H1 (cell line): ENCODE data around the gene HIPK2. TPM values are rescaled to one million over a fixed set of nuclear protein-coding genes. Genes with fewer than 3 reads are reported as not detected.

ENCODE experiments used
- EP300 ChIP-seq, 2 experiments: IDR thresholded peaks; 1 replicate in 1 of 2; 2 replicates in 1 of 2; pipeline ENCODE4 v1.6.1; 2011 to 2012; ENCODE audit warnings: low read depth in 2 of 2, low read length in 2 of 2, mild to moderate bottlenecking in 2 of 2, borderline replicate concordance in 1 of 2, inconsistent platforms in 1 of 2, moderate library complexity in 1 of 2
- SRF ChIP-seq: IDR thresholded peaks from 2 replicates; pipeline ENCODE4 v1.6.1; 2011; ENCODE audit warnings: mild to moderate bottlenecking, low read depth, low read length, moderate library complexity
- TCF12 ChIP-seq: IDR thresholded peaks from 2 replicates; pipeline ENCODE4 v1.6.1; 2011; ENCODE audit warnings: low read depth, mild to moderate bottlenecking, low read length
- polyA plus RNA-seq, 7 experiments: library from polyadenylated mRNA; depleted of rRNA in 3 of 7; stranded (reverse) in 5 of 7; unstranded in 2 of 7; fragments of >200 nt in 5 of 7; fragments of 200-250 nt in 2 of 7; gene quantifications; 1 replicate in 5 of 7; 2 replicates in 1 of 7; 4 replicates in 1 of 7; pipeline versions ENCODE4 v1.2.1 to v1.2.3, GENCODE V29; 2011 to 2013; ENCODE audit warnings: missing spikeins in 2 of 7, mixed read lengths in 2 of 7
- total RNA-seq: library from RNA; stranded (reverse); fragmentation: NEBNext Ultra II Directional; extraction: Animal tissue kit (Norgen Biotek cat#: 25700); gene quantifications from 2 replicates; pipeline ENCODE4 v1.2.1, GENCODE V29; 2021
- TF ChIP-seq, protein P1 (sequence below), 3 experiments: IDR thresholded peaks; 1 replicate in 2 of 3; 2 replicates in 1 of 3; pipeline versions ENCODE4 v1.5.1 to v1.6.1; 2011; ENCODE audit warnings: low read length in 3 of 3, mild to moderate bottlenecking in 3 of 3, inconsistent platforms in 2 of 3, low read depth in 1 of 3, moderate library complexity in 1 of 3; ENCODE audit not compliant: insufficient read depth in 1 of 3; ENCODE audit errors: control extremely low read depth in 1 of 3

The HIPK2 gene
- total and polyA plus RNA-seq, 2 of the 8 experiments (the other 6 are each of a cell fraction or from before 2014, with no cell fraction given), result 8.3 to 24.3 TPM

GRCh38 chr7:139697056-139697455, 80.7 kb downstream of the HIPK2 start (continued):
- TF ChIP-seq EP300 (IDR thresholded peaks at IDR 0.05; ENCODE audit: borderline replicate concordance in 1 of 2, low read depth in 2 of 2, low read length in 2 of 2), result no peak
- TF ChIP-seq, protein P1, sequence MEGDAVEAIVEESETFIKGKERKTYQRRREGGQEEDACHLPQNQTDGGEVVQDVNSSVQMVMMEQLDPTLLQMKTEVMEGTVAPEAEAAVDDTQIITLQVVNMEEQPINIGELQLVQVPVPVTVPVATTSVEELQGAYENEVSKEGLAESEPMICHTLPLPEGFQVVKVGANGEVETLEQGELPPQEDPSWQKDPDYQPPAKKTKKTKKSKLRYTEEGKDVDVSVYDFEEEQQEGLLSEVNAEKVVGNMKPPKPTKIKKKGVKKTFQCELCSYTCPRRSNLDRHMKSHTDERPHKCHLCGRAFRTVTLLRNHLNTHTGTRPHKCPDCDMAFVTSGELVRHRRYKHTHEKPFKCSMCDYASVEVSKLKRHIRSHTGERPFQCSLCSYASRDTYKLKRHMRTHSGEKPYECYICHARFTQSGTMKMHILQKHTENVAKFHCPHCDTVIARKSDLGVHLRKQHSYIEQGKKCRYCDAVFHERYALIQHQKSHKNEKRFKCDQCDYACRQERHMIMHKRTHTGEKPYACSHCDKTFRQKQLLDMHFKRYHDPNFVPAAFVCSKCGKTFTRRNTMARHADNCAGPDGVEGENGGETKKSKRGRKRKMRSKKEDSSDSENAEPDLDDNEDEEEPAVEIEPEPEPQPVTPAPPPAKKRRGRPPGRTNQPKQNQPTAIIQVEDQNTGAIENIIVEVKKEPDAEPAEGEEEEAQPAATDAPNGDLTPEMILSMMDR (IDR thresholded peaks at IDR 0.05; ENCODE audit: control extremely low read depth in 1 of 3, insufficient read depth in 1 of 3, low read depth in 1 of 3, low read length in 3 of 3), result no peak
- no peak for TF ChIP-seq SRF
- TF ChIP-seq TCF12, result no peak
